Measurements from ENCODE around the gene ATP11A.

The ATP11A gene

DNA sequence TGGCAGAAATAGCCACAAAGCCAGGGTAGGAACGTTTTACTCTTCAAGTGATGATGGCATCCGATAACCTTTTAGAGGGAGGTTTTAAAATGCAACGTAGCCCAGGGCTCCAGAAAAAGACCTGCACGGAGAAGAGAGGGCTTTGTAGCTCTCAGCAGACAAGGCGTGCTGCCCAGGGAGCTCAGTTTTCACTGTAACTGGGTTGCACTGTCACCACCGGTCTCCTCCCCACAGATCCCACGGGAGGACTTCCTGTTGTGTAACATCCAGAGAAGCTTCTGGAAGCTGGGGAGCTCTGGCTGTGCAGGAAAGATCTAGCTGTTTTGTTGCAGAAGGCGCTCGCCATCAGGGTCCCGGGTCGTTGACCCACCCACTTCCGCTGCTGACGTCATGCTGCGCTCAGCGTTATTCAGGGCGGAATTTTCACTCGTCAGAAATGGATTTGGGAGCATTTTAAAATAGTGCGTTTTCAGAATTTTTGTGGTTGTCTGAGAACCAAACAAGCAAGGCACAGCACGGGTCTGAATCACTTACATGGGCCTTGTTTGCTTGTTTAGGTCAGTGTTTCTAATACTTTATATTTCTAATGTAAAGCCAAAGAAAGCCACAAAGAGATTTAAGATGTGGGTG is 50.8 kb downstream of the ATP11A start:
- TF ChIP-seq, protein P1, sequence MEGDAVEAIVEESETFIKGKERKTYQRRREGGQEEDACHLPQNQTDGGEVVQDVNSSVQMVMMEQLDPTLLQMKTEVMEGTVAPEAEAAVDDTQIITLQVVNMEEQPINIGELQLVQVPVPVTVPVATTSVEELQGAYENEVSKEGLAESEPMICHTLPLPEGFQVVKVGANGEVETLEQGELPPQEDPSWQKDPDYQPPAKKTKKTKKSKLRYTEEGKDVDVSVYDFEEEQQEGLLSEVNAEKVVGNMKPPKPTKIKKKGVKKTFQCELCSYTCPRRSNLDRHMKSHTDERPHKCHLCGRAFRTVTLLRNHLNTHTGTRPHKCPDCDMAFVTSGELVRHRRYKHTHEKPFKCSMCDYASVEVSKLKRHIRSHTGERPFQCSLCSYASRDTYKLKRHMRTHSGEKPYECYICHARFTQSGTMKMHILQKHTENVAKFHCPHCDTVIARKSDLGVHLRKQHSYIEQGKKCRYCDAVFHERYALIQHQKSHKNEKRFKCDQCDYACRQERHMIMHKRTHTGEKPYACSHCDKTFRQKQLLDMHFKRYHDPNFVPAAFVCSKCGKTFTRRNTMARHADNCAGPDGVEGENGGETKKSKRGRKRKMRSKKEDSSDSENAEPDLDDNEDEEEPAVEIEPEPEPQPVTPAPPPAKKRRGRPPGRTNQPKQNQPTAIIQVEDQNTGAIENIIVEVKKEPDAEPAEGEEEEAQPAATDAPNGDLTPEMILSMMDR (IDR thresholded peaks at IDR 0.05; ENCODE audit: low read length, missing control alignments) = no peak
- H3K4me3 ChIP-seq (replicated peaks; ENCODE audit: low read depth, low read length) = no peak overlapping the region
- DNase-seq (ENCODE audit: low read depth) = peak; percentile 69

DNA sequence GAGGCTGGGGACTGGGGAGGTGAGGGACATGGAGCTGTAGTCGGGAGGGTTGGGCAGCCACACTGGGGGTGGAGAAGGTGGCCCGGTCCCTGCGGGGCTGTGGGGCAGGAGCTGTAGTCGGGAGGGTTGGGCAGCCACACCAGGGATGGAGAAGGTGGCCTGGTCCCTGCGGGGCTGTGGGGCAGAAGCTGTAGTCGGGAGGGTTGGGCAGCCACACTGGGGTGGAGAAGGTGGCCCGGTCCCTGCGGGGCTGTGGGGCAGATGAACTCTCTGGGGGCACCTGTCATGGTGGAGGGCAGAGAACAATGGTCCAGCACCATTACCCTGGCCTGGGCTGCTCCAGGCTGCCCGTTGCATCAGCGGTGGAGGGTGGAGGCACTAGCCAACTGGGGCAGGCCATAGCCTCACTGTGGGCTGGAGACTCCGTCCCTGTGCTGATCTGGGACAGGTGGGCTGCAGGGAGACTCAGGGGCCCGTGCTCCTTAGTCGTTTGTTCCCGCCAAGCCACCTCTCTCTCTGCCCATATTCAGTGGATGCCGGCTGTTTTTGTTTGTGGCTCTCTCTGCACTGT is 51.4 kb downstream of the ATP11A start:
- DNase-seq (ENCODE audit: low read depth) = no peak
- TF ChIP-seq, protein P1 (IDR thresholded peaks at IDR 0.05; ENCODE audit: low read length, missing control alignments) = no peak
- no peak overlapping the region for H3K4me3 ChIP-seq (replicated peaks; ENCODE audit: low read depth, low read length)

DNA sequence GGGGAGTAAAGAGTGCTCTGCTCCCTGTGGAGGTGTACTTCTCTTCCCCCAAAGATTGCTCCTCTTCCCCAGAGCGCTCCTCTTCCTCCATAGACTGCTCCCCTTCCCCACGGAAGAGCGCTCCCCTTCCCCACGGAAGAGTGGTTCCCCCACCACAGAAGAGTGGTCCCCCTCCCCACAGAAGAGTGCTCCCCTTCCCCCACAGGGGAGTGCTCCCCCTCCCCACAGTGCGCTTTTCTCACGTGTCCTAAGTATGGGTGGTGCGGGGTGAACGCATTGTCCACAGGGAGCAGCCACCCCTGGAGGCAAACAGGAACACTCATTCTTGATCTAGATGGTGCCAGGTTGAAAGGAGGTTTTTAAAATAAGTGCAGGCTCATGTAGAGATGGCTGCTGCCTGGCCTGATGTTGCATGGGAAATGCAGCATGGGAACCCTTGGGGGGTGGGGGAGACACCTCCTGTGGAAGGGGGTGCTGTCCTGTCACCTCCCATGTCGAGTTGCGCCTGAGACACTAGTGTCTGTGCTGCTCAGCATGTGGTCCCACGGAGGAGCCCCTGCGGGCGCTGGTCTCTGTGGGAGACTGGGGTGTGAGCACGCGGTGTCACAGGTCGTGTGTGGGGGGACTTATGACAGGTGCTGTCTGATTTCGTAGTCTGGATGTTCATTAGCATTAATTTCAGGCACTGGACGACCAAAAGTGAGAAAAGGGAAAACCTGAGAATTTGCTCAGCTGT is 52.2 kb downstream of the ATP11A start:
- DNase-seq (ENCODE audit: low read depth) = no peak
- TF ChIP-seq, protein P1 (IDR thresholded peaks at IDR 0.05; ENCODE audit: low read length, missing control alignments) = no peak
- no peak overlapping the region for H3K4me3 ChIP-seq (replicated peaks; ENCODE audit: low read depth, low read length)

DNA sequence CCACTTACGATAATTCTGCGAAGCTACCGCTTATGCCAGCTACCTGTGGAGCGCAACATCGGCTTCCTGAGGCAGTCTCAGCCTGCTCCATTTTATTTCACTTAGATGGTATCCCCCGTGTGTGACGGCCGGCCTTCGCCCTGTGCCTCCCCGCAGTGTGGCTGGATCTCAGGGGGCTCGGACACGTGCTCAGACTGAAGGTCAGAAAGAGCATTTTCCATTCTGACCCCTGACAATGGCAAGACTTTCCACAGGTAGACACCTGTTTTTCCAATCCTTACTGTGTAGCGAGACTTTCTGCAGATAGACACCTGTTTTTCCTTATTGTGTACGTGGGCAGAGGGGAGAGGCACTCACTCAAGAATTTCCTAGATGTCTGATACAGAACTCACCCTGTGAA is 52.7 kb downstream of the ATP11A start:
- no peak overlapping the region for H3K4me3 ChIP-seq (replicated peaks; ENCODE audit: low read depth, low read length)
- no peak for DNase-seq (ENCODE audit: low read depth)
- TF ChIP-seq, protein P1 (IDR thresholded peaks at IDR 0.05; ENCODE audit: low read length, missing control alignments) = no peak

DNA sequence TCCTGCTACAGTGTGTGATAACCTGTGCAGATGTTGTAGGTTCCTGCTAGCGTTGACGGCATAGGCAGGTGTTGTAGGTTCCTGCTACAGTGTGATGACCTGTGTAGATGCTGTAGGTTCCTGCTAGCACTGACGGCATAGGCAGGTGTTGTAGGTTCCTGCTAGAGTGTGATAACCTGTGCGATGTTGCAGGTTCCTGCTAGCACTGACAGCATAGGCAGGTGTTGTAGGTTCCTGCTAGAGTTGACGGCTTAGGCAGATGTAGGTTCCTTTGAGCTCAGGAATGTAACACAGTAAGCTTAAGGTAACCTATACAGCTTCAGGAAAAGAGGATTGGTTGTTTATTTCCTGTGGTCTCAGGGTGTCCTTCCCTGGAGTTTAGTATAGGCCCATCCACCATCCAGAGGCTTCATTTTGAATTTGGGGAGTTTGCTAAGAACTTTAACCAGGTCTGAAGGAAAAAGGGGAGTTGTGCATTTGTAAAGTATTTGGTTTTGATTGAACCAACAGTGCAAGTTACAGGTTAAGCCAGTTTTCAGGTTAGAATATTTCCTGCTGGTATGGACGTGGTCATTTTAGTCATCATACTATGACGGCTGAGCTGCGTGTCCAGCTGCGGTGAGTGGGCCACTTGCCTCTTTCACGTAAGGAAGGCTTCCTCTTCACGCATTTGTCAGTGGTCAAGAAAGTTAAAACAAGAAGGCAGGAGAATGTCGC is 53.8 kb downstream of the ATP11A start:
- DNase-seq (ENCODE audit: low read depth) = no peak
- H3K4me3 ChIP-seq (replicated peaks; ENCODE audit: low read depth, low read length) = no peak overlapping the region
- TF ChIP-seq, protein P1 (IDR thresholded peaks at IDR 0.05; ENCODE audit: low read length, missing control alignments) = no peak

DNA sequence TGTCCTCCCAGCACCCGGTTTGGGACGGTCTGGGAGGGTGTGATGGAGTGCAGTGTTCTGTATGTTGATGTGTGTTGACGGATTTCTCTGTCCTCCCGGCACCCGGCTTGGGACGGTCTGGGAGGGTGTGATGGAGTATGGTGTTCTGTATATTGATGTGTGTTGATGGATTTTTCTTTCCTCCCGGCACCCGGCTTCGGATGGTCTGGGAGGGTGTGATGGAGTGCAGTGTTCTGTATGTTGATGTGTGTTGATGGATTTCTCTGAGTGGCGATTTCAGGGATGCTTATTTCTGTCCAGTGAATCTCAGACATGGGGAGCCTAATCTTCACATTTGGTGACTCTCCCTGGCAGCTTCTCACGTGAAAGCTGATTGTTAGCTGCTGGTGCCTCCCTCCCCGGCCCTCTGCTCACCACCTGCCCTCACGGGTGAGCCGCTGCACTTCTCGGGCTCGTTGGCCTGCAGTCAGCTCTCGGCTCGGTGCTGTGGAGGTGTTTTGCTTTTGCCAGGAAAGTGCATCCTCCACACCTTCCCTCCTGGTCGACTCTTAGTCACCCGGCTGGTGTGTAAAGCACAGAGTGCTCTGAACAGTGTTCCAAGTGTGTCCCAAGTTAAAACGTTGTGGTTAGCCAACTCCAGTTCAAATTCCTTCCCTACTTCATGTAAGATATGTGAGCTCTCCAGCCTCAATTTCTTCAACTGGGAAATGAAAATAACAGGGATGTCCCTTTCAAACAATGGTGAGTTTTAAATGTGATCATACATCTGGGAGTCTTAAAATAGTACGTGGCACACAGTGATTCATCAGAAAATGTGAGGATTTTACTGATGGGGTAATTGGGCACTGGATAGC is 54.6 kb downstream of the ATP11A start:
- TF ChIP-seq, protein P1 (IDR thresholded peaks at IDR 0.05; ENCODE audit: low read length, missing control alignments) = no peak
- no peak overlapping the region for H3K4me3 ChIP-seq (replicated peaks; ENCODE audit: low read depth, low read length)
- DNase-seq (ENCODE audit: low read depth) = peak; percentile 46

Data from fibroblast of pulmonary artery (primary cell).